Measurements from ENCODE around the gene PCSK5.

Gene PCSK5

DNA sequence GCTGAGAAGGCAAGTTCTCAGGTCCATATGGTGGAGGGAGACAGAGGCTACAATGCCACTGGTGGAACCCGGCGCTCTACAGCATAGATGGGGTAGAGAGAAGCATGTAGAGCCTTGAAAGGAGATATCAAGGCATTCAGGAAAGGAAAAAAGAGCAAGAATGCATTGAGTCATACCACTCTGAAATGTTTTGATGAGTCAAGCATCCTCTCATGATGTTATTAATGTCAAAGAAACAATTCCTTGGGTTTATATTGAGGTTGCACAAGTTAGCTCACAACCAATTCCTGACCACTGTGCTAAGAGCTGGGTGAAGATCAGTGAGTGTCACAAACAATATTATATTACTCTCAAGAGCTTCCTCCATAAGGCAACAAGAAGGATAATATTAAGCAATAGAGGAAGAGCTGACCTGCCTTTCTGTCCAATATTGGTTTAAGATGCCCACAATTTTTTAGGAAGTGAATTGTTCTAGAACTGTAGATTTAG lies 325.7 kb downstream of the PCSK5 start:
- no peak overlapping the region for H3K4me3 ChIP-seq (replicated peaks; ENCODE audit: low read depth, low read length)
- no peaks in the 10 kb centered on the region for H3K36me3 ChIP-seq (ENCODE audit: control insufficient read depth, insufficient read depth, low read length)
- TF ChIP-seq, protein P1, sequence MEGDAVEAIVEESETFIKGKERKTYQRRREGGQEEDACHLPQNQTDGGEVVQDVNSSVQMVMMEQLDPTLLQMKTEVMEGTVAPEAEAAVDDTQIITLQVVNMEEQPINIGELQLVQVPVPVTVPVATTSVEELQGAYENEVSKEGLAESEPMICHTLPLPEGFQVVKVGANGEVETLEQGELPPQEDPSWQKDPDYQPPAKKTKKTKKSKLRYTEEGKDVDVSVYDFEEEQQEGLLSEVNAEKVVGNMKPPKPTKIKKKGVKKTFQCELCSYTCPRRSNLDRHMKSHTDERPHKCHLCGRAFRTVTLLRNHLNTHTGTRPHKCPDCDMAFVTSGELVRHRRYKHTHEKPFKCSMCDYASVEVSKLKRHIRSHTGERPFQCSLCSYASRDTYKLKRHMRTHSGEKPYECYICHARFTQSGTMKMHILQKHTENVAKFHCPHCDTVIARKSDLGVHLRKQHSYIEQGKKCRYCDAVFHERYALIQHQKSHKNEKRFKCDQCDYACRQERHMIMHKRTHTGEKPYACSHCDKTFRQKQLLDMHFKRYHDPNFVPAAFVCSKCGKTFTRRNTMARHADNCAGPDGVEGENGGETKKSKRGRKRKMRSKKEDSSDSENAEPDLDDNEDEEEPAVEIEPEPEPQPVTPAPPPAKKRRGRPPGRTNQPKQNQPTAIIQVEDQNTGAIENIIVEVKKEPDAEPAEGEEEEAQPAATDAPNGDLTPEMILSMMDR (IDR thresholded peaks at IDR 0.05; ENCODE audit: insufficient read depth, low read length, poor library complexity, severe bottlenecking) = no peak
- DNase-seq (ENCODE audit: extremely low read depth, insufficient read length) = no peak
- no peaks in the 10 kb centered on the region for H3K27me3 ChIP-seq (replicated peaks; ENCODE audit: control insufficient read depth, insufficient read depth, low read length)

DNA sequence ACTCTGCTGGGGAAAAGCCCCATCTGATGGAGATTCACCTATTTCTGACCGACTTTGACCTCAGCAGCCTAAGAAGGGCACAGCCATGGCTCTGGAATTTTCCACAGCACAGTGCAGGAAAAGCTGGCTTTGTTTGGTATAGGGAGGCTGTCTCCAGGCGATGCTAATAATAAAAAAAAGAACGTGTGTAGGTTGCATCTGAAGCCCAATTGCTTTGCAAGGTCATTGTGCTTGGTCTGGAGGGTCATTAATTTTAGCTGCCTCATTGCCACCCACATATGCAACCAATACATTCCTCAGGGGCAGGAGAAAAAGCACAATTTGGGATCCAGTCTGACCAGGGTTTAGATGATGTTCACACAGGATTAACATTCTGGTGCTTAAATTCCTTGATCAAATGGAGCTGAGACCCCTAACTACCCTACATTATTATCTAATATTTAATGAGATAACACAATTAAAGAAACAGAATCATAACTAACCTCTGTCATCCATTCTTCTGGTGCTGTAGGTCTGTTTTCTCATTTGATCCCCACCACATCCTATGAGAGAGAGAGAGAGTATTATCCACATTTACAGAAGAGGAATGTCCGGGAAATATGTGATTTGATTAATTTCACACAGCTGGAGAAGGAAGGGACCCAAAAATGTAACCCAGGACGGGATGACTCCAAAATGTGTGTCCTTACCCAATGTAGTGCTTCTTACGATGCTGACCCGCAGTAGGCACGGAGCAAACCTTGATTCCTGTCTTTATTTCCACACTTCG lies 327.8 kb downstream of the PCSK5 start:
- DNase-seq (ENCODE audit: extremely low read depth, insufficient read length) = no peak
- Histone ChIP-seq H3K4me3 (replicated peaks; ENCODE audit: low read depth, low read length) (no peak overlapping the region), H3K27me3 (replicated peaks; ENCODE audit: control insufficient read depth, insufficient read depth, low read length) (no peaks in the 10 kb centered on the region), H3K36me3 (ENCODE audit: control insufficient read depth, insufficient read depth, low read length) (no peaks in the 10 kb centered on the region)
- TF ChIP-seq, protein P1 (IDR thresholded peaks at IDR 0.05; ENCODE audit: insufficient read depth, low read length, poor library complexity, severe bottlenecking) = no peak

DNA sequence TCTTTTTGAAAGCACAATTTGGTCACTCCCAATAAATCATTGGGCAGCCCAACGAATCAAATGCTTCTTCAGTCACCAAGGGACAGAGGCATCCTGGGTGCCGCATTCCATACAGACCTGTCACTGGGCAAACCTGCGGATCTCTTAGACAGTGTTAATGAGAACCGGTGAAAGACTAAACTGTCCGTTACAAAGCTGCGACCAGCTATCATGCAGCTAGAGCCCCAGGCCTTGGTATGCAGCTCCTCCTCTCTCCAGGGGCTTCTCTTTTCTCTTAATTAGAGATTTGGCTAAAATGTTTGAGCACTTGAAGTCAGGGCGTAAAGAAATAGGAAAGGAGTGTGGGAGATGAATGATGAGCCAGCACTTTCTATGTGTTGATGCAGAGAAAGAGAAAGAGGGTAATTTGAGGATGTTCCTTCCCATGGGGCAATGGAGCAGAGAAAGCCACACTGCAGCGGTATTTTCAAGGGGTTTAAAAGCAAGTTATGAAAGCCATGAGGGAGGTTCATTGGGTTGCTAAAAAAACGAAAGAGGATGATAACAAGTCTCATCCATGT lies 328.5 kb downstream of the PCSK5 start:
- no peaks in the 10 kb centered on the region for H3K27me3 ChIP-seq (replicated peaks; ENCODE audit: control insufficient read depth, insufficient read depth, low read length)

DNA sequence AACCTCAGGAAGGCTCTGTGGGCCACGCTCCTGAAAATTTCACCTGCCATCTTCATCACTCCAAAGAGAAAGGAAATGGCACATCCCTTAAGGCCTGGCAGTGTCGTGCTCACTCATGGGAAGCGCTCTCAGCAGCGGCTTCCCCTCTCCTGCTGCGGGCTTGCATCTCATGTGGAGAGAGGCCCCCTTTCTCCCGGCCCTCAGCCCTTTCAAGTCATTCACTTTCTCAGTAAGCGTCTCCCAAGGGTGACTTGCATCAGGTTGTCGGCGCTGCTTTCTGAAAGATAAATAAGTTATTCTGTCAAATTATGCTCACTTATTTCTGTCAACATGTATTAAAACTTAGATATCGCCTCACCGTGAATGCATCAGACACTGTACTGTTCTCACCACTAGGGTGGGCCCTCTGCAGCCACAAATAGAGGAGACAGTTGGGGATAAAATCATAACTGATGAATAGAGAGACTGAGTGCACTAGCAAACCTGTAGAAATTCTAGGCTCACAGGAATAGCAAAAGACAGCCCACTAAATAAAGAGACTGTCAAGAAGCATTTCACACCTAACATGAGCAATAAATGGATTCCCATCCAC lies 329.2 kb downstream of the PCSK5 start:
- TF ChIP-seq, protein P1 (IDR thresholded peaks at IDR 0.05; ENCODE audit: insufficient read depth, low read length, poor library complexity, severe bottlenecking) = peak; percentile 14
- no peaks in the 10 kb centered on the region for H3K36me3 ChIP-seq (ENCODE audit: control insufficient read depth, insufficient read depth, low read length)
- no peaks in the 10 kb centered on the region for H3K27me3 ChIP-seq (replicated peaks; ENCODE audit: control insufficient read depth, insufficient read depth, low read length)
- DNase-seq (ENCODE audit: extremely low read depth, insufficient read length) = no peak
- H3K4me3 ChIP-seq (replicated peaks; ENCODE audit: low read depth, low read length) = no peak overlapping the region

More for the DNA sequence above, 328.5 kb downstream of the PCSK5 start:
- TF ChIP-seq, protein P1 (IDR thresholded peaks at IDR 0.05; ENCODE audit: insufficient read depth, low read length, poor library complexity, severe bottlenecking) = no peak
- Histone ChIP-seq H3K36me3 (ENCODE audit: control insufficient read depth, insufficient read depth, low read length) (no peaks in the 10 kb centered on the region), H3K4me3 (replicated peaks; ENCODE audit: low read depth, low read length) (no peak overlapping the region)
- no peak for DNase-seq (ENCODE audit: extremely low read depth, insufficient read length)

DNA sequence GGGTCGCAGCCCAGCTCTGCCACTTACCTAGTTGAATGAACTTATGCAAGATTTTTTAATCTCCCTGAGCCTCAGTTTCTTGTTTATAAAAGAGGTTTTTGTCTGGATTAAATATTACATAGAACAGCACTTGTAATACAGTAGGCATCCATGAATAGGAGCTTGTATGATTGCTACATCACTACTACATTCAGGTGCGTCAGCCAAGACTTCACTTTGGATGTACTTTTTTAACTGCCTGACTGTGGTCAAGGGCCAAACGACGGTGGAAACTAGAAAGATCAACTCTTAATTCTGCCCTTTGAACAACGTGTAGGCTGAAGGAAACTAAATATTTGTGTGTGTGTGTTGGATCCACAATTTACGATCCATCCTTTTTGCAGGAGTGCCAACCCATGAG lies 330.9 kb downstream of the PCSK5 start:
- DNase-seq (ENCODE audit: extremely low read depth, insufficient read length) = no peak

More for the DNA sequence above, 330.9 kb downstream of the PCSK5 start:
- TF ChIP-seq, protein P1 (IDR thresholded peaks at IDR 0.05; ENCODE audit: insufficient read depth, low read length, poor library complexity, severe bottlenecking) = no peak
- Histone ChIP-seq H3K27me3 (replicated peaks; ENCODE audit: control insufficient read depth, insufficient read depth, low read length) (no peaks in the 10 kb centered on the region), H3K36me3 (ENCODE audit: control insufficient read depth, insufficient read depth, low read length) (no peaks in the 10 kb centered on the region), H3K4me3 (replicated peaks; ENCODE audit: low read depth, low read length) (no peak overlapping the region)

Measured in GM06990 (cell line).